ENCODE measurements around the gene AMER3. TPM values are rescaled to one million over a fixed set of nuclear protein-coding genes. Genes with fewer than 3 reads are reported as not detected.

Gene AMER3
- total and polyA plus RNA-seq, 3 donors from 2014 or later, result 0.99 to 3.5 (median 3.0) TPM

DNA sequence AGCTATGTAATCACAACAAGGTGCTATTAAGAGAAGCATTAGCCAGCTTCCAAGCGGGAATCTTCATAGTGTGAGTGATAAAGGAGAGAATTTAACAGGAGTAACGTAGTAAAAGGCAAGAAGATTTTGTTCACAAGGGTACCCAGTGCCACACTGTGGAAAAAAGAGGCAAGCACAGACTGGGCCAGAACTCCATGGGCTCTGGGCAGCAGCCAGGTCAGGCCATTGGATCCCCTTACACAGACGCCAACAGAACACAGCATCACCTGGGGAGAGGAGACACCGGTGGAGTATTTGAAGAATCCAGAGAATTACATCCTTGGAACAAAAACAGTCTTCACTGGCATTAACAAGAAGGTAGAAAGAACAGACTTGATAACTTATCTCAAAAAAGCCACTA is 21.2 kb downstream of the AMER3 start:
- peak; percentile 49 for DNase-seq
- Histone ChIP-seq H3K4me3 (no peak overlapping the region), H3K36me3 (ENCODE audit: low read depth, missing control alignments) (no peaks in the 10 kb centered on the region), H3K4me1 (no peaks in the 10 kb centered on the region), H3K9me3 (no peaks in the 10 kb centered on the region), H3K27me3 (no peaks in the 10 kb centered on the region), H3K27ac (no peak overlapping the region)
- intact Hi-C loops (cut with DNase I; ENCODE audit: low total_unique reads), result no loop called here
- 21 to 27% methylated on average over 4 of the region's 4 CpGs for WGBS, 2 donors
- no peak for TF ChIP-seq POLR2A (IDR thresholded peaks at IDR 0.05)
- TF ChIP-seq, protein P1, sequence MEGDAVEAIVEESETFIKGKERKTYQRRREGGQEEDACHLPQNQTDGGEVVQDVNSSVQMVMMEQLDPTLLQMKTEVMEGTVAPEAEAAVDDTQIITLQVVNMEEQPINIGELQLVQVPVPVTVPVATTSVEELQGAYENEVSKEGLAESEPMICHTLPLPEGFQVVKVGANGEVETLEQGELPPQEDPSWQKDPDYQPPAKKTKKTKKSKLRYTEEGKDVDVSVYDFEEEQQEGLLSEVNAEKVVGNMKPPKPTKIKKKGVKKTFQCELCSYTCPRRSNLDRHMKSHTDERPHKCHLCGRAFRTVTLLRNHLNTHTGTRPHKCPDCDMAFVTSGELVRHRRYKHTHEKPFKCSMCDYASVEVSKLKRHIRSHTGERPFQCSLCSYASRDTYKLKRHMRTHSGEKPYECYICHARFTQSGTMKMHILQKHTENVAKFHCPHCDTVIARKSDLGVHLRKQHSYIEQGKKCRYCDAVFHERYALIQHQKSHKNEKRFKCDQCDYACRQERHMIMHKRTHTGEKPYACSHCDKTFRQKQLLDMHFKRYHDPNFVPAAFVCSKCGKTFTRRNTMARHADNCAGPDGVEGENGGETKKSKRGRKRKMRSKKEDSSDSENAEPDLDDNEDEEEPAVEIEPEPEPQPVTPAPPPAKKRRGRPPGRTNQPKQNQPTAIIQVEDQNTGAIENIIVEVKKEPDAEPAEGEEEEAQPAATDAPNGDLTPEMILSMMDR (IDR thresholded peaks at IDR 0.05), result peak in 1 of 3 experiments; percentile 12

DNA sequence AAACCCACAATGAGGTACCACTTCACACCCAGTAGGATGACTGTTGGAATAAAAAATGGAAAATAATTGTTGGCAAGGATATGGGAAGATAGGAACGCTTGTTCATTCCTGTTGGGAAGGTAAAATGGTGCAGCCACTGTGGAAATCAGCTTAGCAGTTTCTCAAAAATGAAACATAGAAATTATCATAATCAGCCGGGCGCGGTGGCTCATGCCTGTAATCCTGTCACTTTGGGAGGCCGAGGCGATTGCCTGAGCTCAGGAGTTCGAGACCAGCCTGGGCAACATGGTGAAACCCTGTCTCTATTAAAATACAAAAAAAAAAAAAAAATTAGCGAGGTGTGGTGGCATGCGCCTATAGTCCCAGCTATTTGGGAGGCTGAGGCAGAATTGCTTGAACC is 23.4 kb downstream of the AMER3 start:
- Histone ChIP-seq H3K4me1 (no peaks in the 10 kb centered on the region), H3K36me3 (ENCODE audit: low read depth, missing control alignments) (no peaks in the 10 kb centered on the region), H3K4me3 (no peak overlapping the region), H3K27me3 (no peaks in the 10 kb centered on the region), H3K9me3 (no peaks in the 10 kb centered on the region), H3K27ac (no peak overlapping the region)
- 85 to 96% methylated on average over 9 of the region's 9 CpGs for WGBS, 2 donors
- TF ChIP-seq POLR2A (IDR thresholded peaks at IDR 0.05), result no peak
- TF ChIP-seq, protein P1 (IDR thresholded peaks at IDR 0.05), result no peak
- DNase-seq, result no peak
- intact Hi-C loops (cut with DNase I; ENCODE audit: low total_unique reads), result no loop called here

DNA sequence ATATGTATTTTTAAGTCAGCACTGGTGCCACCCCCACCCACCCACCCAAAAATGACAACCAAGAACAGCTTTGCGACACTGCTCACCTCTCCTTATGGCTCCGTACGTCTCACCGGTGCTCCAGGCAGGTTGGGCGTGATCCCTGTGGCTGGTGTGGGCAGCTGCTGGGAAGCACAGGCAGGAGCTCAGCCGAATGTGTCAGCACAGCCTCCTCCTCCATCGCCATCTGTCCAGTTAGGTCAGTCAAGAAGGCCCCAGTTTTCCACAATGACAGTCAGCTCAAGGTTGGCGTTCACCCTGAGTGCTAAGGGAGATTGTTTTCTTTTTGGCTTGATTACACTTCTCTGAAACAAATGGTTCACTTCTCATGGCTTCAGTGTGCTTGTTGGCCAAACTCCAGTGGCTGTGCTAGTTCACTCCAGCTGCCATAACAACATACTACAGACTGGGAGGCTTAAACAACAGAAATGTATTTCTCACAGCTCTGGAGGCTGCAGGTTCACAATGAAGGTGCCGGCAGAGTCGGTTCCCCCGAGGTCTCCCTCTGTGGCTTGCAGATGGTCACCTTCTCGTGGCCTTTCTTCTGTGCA is 30.2 kb downstream of the AMER3 start:
- H3K27ac ChIP-seq, result no peak overlapping the region
- no peaks in the 10 kb centered on the region for H3K9me3 ChIP-seq
- TF ChIP-seq POLR2A (IDR thresholded peaks at IDR 0.05), result no peak
- TF ChIP-seq, protein P1 (IDR thresholded peaks at IDR 0.05), result no peak
- no peaks in the 10 kb centered on the region for H3K4me1 ChIP-seq
- intact Hi-C loops (cut with DNase I; ENCODE audit: low total_unique reads), result no loop called here
- WGBS, 2 donors, result 80 to 82% methylated on average over 12 of the region's 12 CpGs
- H3K4me3 ChIP-seq, result no peak overlapping the region
- H3K36me3 ChIP-seq (ENCODE audit: low read depth, missing control alignments), result no peaks in the 10 kb centered on the region
- no peak for DNase-seq
- H3K27me3 ChIP-seq, result no peaks in the 10 kb centered on the region

DNA sequence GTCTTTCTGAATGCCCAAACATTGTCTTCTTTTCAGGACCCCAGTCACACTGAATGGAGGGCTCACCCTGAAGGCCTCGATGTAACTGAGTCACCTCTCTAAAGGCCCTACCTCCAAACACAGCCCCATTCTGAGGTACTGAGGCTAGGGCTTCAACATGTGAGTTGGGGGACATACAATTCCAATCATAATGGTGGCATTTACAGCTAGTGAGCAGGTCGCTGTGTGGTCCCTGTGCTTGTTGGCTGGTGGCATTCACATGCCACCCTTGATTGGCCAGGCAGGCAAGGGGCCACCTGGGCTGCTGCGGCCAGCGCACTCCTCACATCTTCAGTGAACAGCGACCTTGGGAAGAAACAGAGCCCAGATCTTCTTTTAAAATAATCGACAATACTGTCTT is 30.7 kb downstream of the AMER3 start:
- intact Hi-C loops (cut with DNase I; ENCODE audit: low total_unique reads), result no loop called here
- Histone ChIP-seq H3K27ac (no peak overlapping the region), H3K36me3 (ENCODE audit: low read depth, missing control alignments) (no peaks in the 10 kb centered on the region), H3K9me3 (no peaks in the 10 kb centered on the region), H3K4me1 (no peaks in the 10 kb centered on the region), H3K4me3 (no peak overlapping the region), H3K27me3 (no peaks in the 10 kb centered on the region)
- no peak for TF ChIP-seq POLR2A (IDR thresholded peaks at IDR 0.05)
- TF ChIP-seq, protein P1 (IDR thresholded peaks at IDR 0.05), result no peak
- WGBS, 2 donors, result 95% methylated on average over 6 of the region's 6 CpGs
- no peak for DNase-seq

DNA sequence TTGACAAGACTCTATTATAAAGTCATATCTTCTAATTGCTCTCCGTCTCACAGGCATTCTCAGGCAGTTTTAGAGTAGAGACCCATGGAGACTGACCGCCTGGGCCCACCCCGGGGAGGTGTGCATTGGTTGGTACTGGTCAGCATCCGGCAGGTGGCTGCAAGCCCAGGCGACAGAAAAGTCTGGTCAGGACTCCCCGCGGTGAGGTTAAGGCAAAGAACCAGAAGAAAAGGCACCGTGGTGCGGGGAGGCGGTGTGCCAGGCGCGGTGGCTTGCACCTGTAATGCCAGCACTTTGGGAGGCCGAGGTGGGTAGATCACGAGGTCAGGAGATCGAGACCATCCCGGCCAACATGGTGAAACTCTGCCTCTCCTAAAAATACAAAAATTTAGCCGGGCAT is 32.5 kb downstream of the AMER3 start:
- Histone ChIP-seq H3K27me3 (no peaks in the 10 kb centered on the region), H3K4me1 (no peaks in the 10 kb centered on the region), H3K27ac (no peak overlapping the region), H3K36me3 (ENCODE audit: low read depth, missing control alignments) (no peaks in the 10 kb centered on the region), H3K4me3 (no peak overlapping the region), H3K9me3 (no peaks in the 10 kb centered on the region)
- TF ChIP-seq POLR2A (IDR thresholded peaks at IDR 0.05), result no peak
- TF ChIP-seq, protein P1 (IDR thresholded peaks at IDR 0.05), result no peak
- intact Hi-C loops (cut with DNase I; ENCODE audit: low total_unique reads), result no loop called here
- DNase-seq, result no peak
- WGBS, 2 donors, result 84 to 89% methylated on average over 17 of the region's 17 CpGs

Data from testis (tissue), 3 donors.